SK-N-SH (cell line): ENCODE data around the gene RAI14.

ENCODE experiments used
- CTCF ChIP-seq: fragments of 200-600 bp; sonication (generic); IDR thresholded peaks from 2 replicates; pipeline ENCODE4 v1.6.1; 2017; ENCODE audit warnings: antibody characterized with exemption, mild to moderate bottlenecking, moderate library complexity
- EP300 ChIP-seq, 2 experiments: IDR thresholded peaks; 2 replicates each; pipeline versions ENCODE4 v1.4.0 to v1.6.1; 2012; ENCODE audit warnings: borderline replicate concordance in 1 of 2, low read depth in 1 of 2, low read length in 1 of 2
- FOXM1 ChIP-seq: IDR thresholded peaks from 2 replicates; pipeline ENCODE4 v1.4.0; 2012; ENCODE audit warnings: low read depth, mild to moderate bottlenecking
- RAD21 ChIP-seq: IDR thresholded peaks from 2 replicates; pipeline ENCODE4 v1.6.1; 2012; ENCODE audit warnings: mild to moderate bottlenecking, low read length
- REST ChIP-seq: IDR thresholded peaks from 2 replicates; pipeline ENCODE4 v1.6.1; 2012; ENCODE audit warnings: mild to moderate bottlenecking, low read depth, low read length, moderate library complexity
- SIN3A ChIP-seq: IDR thresholded peaks from 2 replicates; pipeline ENCODE4 v1.6.1; 2012; ENCODE audit warnings: low read depth, mild to moderate bottlenecking, low read length, moderate library complexity, borderline replicate concordance
- TAF1 ChIP-seq: IDR thresholded peaks from 2 replicates; pipeline ENCODE4 v1.6.1; 2012; ENCODE audit warnings: low read depth, mild to moderate bottlenecking, low read length, moderate library complexity, borderline replicate concordance
- YY1 ChIP-seq: IDR thresholded peaks from 2 replicates; pipeline ENCODE4 v1.4.0; 2012; ENCODE audit warnings: low read depth, mild to moderate bottlenecking
- ZBTB33 ChIP-seq: IDR thresholded peaks from 2 replicates; pipeline ENCODE4 v1.4.0; 2012; ENCODE audit warnings: low read depth, borderline replicate concordance
- TF ChIP-seq, protein P1 (sequence below): IDR thresholded peaks from 2 replicates; pipeline ENCODE4; 2012

- no peak for TF ChIP-seq CTCF
- TF ChIP-seq, protein P1, sequence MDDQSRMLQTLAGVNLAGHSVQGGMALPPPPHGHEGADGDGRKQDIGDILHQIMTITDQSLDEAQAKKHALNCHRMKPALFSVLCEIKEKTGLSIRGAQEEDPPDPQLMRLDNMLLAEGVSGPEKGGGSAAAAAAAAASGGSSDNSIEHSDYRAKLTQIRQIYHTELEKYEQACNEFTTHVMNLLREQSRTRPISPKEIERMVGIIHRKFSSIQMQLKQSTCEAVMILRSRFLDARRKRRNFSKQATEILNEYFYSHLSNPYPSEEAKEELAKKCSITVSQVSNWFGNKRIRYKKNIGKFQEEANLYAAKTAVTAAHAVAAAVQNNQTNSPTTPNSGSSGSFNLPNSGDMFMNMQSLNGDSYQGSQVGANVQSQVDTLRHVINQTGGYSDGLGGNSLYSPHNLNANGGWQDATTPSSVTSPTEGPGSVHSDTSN, result peak; percentile 88
- TF ChIP-seq EP300 (IDR thresholded peaks at IDR 0.05; ENCODE audit: borderline replicate concordance in 1 of 2, low read depth in 1 of 2, low read length in 1 of 2), result no peak
- no peak for TF ChIP-seq RAD21
- no peak for TF ChIP-seq TAF1
- TF ChIP-seq YY1, result no peak
- no peak for TF ChIP-seq REST
- TF ChIP-seq ZBTB33, result no peak
- peak; percentile 32; the same call in 1 of the 2 replicates for TF ChIP-seq SIN3A
- TF ChIP-seq FOXM1, result no peak
Measured at GRCh38 chr5:34676416-34676815, 20.3 kb downstream of the RAI14 start.
